Stimulated activated effector memory CD8-positive, alpha-beta T cell treated with anti-CD3 and anti-CD28 coated beads, Interleukin-12 subunit alpha, Interleukin-12 subunit beta, amount 100 ng/mL, for 72 hours (primary cell): ENCODE results near the gene TNFRSF6B.

ENCODE experiments used
- ATAC-seq: fragments of 150-1000 bp; cut with Tn5 transposase; 2 replicates; pipeline ENCODE4 v1.10.0; 2021
- DNase-seq, 2 donors: peaks; one replicate each; pipeline ENCODE4 v3.0.0; 2021 to 2022; ENCODE audit warnings: low spot score in 2 of 2
- H3K27ac Mint-ChIP-seq: one replicate; pipeline ENCODE4 v1.8.0; 2022; ENCODE audit warnings: mild to moderate bottlenecking, mixed read lengths
- H3K36me3 Mint-ChIP-seq: one replicate; pipeline ENCODE4 v1.8.0; 2022; ENCODE audit warnings: mild to moderate bottlenecking, mixed read lengths
- H3K4me1 Mint-ChIP-seq: one replicate; pipeline ENCODE4 v1.8.0; 2022; ENCODE audit warnings: mixed read lengths
- H3K4me3 Mint-ChIP-seq: one replicate; pipeline ENCODE4 v1.8.0; 2022; ENCODE audit warnings: mild to moderate bottlenecking, mixed read lengths
- H3K9me3 Mint-ChIP-seq: one replicate; pipeline ENCODE4 v1.8.0; 2022; ENCODE audit warnings: mixed read lengths

TNFRSF6B gene

DNA sequence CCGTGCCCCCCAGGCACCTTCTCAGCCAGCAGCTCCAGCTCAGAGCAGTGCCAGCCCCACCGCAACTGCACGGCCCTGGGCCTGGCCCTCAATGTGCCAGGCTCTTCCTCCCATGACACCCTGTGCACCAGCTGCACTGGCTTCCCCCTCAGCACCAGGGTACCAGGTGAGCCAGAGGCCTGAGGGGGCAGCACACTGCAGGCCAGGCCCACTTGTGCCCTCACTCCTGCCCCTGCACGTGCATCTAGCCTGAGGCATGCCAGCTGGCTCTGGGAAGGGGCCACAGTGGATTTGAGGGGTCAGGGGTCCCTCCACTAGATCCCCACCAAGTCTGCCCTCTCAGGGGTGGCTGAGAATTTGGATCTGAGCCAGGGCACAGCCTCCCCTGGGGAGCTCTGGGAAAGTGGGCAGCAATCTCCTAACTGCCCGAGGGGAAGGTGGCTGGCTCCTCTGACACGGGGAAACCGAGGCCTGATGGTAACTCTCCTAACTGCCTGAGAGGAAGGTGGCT lies 960 bp downstream of the TNFRSF6B start:
- DNase-seq (peak in 1 of 2 donors; percentile 54), ATAC-seq (no peak)
- H3K4me1 Mint-ChIP-seq, result peaks cover 37% of the 10 kb centered on the region
- peaks cover 59% of the 10 kb centered on the region for H3K36me3 Mint-ChIP-seq
- peak overlapping the region; percentile 67 for H3K27ac Mint-ChIP-seq
- no peaks in the 10 kb centered on the region for H3K9me3 Mint-ChIP-seq
- H3K4me3 Mint-ChIP-seq, result peak overlapping the region; percentile 35

DNA sequence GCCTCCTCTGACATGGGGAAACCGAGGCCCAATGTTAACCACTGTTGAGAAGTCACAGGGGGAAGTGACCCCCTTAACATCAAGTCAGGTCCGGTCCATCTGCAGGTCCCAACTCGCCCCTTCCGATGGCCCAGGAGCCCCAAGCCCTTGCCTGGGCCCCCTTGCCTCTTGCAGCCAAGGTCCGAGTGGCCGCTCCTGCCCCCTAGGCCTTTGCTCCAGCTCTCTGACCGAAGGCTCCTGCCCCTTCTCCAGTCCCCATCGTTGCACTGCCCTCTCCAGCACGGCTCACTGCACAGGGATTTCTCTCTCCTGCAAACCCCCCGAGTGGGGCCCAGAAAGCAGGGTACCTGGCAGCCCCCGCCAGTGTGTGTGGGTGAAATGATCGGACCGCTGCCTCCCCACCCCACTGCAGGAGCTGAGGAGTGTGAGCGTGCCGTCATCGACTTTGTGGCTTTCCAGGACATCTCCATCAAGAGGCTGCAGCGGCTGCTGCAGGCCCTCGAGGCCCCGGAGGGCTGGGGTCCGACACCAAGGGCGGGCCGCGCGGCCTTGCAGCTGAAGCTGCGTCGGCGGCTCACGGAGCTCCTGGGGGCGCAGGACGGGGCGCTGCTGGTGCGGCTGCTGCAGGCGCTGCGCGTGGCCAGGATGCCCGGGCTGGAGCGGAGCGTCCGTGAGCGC lies 1.6 kb downstream of the TNFRSF6B start:
- H3K4me1 Mint-ChIP-seq, result peaks cover 43% of the 10 kb centered on the region
- H3K27ac Mint-ChIP-seq, result peak overlapping the region; percentile 67
- H3K4me3 Mint-ChIP-seq, result peak overlapping the region; percentile 35
- ATAC-seq (no peak), DNase-seq (peak in 1 of 2 donors; percentile 51)
- H3K9me3 Mint-ChIP-seq, result no peaks in the 10 kb centered on the region
- peaks cover 59% of the 10 kb centered on the region for H3K36me3 Mint-ChIP-seq

DNA sequence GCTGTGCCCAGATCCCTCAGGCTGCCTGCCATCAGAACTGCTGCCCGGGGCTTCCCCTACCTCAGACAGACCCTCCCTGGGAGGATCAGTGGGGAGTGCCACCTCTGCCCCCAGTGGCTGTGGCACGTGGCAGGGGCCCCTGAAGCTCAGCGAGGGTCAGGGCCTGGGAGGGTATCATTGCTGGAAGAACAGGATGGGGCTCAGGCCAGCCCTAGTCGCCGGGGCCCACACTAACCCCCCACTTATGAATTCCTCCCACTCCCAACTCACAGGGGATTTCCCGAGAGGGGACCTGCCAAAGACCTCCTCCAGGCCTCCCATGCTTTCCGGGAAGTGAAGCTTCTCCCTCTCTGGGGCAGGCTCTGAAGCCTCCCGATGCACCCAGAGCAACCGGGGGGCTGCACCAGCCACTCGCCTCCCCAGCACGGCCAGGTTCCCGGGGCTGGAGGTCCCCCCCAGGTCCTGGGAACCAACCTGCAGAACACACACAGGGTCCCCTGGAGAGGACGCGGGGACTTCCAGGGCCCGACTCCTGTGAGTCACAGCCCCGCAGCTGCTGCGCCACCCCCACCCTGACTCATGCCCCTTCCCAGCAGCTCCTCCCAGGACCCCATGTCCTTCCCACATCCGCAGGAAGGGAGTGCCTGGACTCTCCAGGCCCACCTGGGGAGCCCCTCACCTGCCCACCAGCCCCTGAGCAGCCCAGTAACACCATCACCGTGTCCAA lies 2.5 kb downstream of the TNFRSF6B start:
- peaks cover 41% of the 10 kb centered on the region for H3K4me1 Mint-ChIP-seq
- H3K9me3 Mint-ChIP-seq, result no peaks in the 10 kb centered on the region
- peak overlapping the region; percentile 53 for H3K4me3 Mint-ChIP-seq
- peaks cover 51% of the 10 kb centered on the region for H3K36me3 Mint-ChIP-seq
- ATAC-seq (peak; percentile 78), DNase-seq (peak in 1 of 2 donors; percentile 80)
- peak overlapping the region; percentile 78 for H3K27ac Mint-ChIP-seq

DNA sequence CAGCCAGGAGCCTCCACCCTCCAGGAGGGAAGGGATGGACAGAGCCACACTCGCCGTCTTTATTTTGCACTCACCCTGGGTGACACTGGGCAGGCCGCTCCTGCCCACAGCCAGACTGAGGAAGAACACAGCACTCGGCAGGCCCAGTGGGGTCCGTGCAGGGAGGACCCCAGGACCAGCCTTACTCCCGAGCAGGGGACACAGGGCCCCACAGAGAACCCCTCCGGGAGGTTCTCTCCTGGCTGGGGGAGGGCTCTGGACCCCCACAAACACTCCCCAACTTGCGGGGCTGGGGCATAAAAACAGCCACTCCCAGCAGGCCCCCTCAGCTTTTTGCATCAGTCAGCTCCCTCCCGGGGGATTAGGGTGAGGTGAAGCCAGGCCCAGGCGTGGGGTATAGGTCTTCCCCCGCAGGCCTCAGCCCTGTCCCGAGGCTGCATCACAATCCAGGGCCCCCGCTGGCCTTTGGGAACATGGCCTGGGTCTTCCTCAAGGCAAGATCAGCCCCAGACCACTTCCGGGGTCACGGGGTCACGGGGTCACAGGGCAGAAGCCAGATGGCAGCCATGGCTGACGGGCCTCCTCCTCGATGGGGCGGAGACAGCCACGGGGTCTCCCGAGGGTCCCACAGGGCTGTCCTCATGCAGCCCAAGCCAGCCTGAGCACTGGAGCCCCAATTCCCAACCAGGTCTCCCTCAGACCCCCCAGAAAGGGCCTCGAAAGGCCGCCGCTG lies 3.2 kb downstream of the TNFRSF6B start:
- DNase-seq (peak in 1 of 2 donors; percentile 51), ATAC-seq (no peak)
- Mint-ChIP-seq H3K4me3 (peak overlapping the region; percentile 53), H3K4me1 (peaks cover 39% of the 10 kb centered on the region), H3K36me3 (peaks cover 50% of the 10 kb centered on the region), H3K27ac (peak overlapping the region; percentile 78), H3K9me3 (no peaks in the 10 kb centered on the region)

DNA sequence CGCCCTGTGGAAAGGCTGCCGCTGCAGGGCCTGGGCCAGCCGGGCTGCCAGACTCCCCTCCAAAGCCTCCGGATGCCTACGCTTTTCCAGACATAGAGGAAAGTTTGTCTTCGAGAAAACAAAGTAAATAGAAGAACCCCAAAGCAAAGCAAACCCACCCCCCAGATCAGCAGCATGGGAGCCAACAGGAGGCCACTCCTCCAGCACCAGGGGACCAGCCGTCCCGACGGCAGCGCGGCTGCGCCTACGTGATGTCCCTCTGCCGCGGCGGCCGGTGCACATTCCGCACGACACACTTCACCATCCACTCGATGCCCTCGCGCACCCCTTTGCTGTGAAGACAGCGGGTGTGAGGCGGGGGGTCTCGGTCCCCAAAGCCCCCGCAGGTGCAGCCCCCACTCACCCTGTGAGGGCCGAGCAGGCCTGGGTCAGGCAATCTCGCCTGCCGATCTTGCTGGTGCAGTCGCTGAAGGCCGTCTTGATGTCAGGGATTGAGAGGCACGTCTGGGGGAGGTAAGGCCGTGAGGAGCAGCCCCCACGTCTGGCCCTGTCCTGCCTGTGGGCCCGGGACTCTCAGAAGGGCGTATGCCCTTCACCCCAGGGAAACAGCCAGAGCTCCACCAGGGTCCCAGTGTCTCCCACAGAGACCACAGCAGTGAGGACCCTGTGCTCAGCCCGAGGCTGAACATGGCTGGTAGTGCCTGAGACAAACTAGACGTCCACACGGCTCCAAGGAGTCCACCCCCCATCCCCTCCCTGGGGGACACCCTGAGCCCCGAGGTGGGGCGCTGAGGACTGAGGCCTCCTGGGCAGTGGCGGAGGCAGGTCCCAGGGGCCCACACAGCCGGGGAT lies 4.0 kb downstream of the TNFRSF6B start:
- Mint-ChIP-seq H3K9me3 (no peaks in the 10 kb centered on the region), H3K27ac (peak overlapping the region; percentile 78), H3K4me3 (no peak overlapping the region), H3K36me3 (peaks cover 50% of the 10 kb centered on the region), H3K4me1 (peaks cover 46% of the 10 kb centered on the region)
- no peak for ATAC-seq
- DNase-seq, result no peak

DNA sequence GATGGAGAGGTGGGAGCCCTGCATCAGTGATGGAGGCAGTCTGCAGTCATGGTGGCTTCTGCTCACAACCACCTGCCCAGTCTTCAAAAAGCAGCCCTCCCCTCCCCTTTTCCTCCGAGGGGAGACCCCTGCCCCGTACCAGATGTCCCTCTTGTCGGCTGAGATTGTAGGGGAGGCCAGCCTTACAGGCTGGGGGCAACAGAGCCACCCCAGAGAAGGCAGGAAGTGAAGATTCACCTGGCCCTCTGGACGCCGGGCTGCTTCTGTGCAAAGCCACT lies 4.5 kb downstream of the TNFRSF6B start:
- peak overlapping the region; percentile 78 for H3K27ac Mint-ChIP-seq
- H3K9me3 Mint-ChIP-seq, result no peaks in the 10 kb centered on the region
- no peak for ATAC-seq
- H3K4me1 Mint-ChIP-seq, result peaks cover 48% of the 10 kb centered on the region
- peaks cover 51% of the 10 kb centered on the region for H3K36me3 Mint-ChIP-seq
- H3K4me3 Mint-ChIP-seq, result no peak overlapping the region
- DNase-seq, result no peak

DNA sequence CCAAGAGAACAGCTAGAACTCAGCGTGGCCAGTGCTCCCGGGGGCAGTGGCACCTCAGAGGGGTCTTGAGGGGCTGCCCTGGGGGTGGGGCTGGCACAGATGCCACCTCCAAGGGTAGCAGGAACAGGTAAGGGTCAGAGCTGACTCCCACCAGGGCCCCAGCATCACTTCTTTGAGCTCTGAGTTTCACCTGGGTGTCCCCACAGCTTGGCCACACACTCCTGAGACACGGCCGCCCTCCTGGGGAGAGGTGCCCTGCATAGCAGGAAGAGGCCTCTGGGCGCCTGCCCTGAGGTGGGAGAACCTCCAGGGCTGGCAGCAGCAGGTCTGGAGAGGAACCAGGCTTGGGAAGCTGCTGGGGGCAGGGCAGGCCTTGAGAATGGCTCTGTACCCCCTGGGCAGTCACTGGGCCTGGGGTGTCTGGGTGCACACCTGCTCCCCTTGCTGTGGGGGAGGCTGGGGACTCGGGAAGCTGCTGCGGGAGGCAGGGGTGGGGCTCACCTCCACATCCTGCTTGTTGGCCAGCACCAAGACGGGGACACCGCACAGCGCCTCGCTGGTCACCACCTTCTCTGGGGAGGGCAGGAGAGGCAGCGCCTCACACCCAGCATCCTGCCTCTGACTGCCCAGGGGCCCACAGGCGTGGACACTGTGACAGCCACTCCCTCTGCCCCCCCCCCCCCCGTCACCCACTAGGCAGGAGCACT lies 5.0 kb downstream of the TNFRSF6B start:
- no peak overlapping the region for H3K4me3 Mint-ChIP-seq
- peaks cover 48% of the 10 kb centered on the region for H3K4me1 Mint-ChIP-seq
- H3K36me3 Mint-ChIP-seq, result peaks cover 51% of the 10 kb centered on the region
- H3K27ac Mint-ChIP-seq, result peak overlapping the region; percentile 78
- ATAC-seq (no peak), DNase-seq (no peak)
- H3K9me3 Mint-ChIP-seq, result no peaks in the 10 kb centered on the region

DNA sequence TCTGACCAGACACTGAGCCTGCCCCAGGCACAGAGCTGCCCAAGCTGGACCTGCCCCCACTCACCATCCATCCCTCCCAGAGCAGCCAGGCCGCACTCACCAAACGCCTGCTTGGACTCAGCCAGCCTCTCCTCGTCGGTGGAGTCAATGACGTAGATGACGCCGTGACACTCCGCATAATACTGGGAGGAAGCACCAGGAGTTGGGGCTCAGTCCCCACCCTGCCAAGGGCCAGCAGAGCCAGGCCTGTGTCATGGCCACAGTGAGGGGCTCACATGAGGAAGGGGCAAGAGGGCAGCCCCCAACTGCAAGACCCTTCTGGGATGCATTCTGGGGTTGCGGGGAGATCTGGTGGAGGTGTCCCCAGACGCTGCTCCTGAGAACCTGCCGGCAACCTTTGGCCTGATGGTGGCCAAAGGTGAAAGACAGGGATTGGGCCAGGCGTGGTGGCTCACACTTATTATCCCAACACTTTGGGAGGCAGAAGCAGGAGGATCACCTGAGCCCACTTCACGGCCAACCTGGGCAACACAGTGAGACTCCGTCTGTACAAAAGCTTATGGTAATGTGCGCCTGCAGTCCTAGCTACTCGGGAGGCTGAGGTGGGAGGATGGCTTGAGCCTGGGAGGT lies 5.7 kb downstream of the TNFRSF6B start:
- ATAC-seq (no peak), DNase-seq (no peak)
- Mint-ChIP-seq H3K27ac (peak overlapping the region; percentile 71), H3K4me3 (no peak overlapping the region), H3K9me3 (no peaks in the 10 kb centered on the region), H3K4me1 (peaks cover 48% of the 10 kb centered on the region), H3K36me3 (peaks cover 53% of the 10 kb centered on the region)

DNA sequence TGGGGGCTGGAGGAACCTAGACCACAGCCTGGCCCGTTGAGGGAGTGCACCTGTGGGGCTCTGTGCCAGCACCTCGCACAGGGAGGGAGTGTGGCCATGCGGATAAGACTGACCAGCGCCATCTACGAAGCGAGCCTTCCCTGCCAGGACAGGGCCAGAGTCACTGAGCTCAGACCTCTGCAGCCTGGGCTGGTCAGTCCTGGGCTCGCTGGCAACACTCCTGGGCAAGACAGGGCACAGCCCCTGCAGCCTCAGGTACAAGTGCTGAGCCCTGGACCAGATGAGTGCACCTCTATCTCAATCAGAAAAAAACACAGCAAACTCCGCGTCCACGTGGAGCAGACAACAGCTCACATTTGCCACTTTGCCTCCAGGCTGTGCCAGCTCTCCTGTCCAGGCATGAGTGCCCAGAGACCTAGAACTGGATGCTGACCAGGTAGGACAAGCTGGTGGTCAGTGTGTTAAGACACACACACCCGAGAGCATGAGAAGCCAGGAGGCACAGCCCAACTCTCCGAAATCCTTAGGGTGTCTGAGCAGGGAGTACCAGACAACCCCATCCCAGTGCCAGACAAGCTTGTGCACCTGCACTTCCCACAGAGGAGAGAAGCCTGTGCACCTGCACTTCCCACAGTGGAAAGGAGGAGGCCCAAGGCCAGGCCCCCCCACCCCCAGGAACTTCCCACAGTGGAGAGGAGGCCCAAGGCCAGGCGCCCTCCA lies 6.5 kb downstream of the TNFRSF6B start:
- Mint-ChIP-seq H3K36me3 (peaks cover 47% of the 10 kb centered on the region), H3K27ac (peak overlapping the region; percentile 71), H3K9me3 (no peaks in the 10 kb centered on the region), H3K4me1 (peaks cover 43% of the 10 kb centered on the region), H3K4me3 (no peak overlapping the region)
- no peak for ATAC-seq
- DNase-seq, result no peak

DNA sequence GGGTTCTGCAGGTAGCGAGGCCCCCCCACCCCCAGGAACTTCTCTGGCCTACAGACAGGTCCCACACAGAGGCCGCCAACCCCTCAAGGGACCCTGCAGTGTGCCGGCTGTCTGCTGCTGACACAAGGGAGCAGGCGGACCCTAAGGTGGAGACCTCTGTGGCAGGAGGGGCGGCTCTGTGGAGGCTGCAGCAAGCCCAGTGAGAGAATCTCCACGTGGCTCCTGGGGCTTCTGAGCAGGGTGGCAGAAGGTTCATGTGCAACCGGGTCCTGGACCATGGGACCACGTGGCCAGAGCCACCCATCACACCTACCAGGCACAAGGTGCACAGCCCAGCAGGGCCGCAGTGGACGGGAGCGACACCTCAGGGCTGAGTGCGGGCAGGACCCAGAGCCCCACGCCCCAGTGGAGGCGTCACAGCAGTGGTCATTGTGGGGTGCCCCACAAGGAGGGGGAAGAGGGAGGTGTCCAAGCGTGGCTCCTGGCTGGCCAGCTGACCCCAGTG lies 7.1 kb downstream of the TNFRSF6B start:
- peaks cover 45% of the 10 kb centered on the region for H3K4me1 Mint-ChIP-seq
- DNase-seq (no peak), ATAC-seq (no peak)
- no peak overlapping the region for H3K4me3 Mint-ChIP-seq
- H3K9me3 Mint-ChIP-seq, result no peaks in the 10 kb centered on the region
- peaks cover 45% of the 10 kb centered on the region for H3K36me3 Mint-ChIP-seq
- no peak overlapping the region for H3K27ac Mint-ChIP-seq

DNA sequence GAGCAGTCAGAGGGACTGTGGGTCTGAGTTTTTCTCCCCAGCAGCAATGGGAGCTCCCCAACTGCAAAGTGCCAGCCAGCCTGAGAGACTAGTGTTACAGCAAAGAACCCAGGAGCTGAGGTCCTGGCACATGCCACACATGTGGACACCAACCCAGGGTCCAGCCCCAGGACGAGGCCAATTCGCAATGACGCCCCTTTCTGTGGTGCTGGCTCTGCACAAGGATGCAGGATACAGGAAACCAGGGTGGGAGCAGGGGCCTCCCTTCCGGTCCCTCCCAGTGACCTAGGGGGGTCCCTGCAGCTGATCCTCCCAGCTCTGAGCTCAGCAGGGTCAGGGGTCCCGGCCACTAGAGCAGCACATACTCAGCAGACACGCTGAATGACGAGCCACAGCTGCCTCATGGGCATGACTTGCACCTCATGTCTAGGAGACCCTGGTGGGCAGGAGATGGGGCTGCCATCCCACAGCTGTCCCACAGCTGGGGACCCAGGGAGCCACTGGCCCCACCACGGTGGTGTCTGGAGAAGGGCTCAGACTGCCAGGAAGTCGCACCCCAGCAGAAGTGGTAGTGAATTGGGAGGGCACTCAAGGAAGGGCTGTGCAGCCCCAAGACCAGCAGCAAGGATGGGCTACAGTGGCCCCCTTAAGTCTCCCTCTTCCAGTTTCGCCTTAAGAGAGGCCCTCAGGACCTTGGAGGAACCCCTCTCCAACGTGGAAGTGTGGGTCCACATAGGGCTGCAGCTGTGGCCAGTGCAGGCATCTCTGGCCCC lies 7.7 kb downstream of the TNFRSF6B start:
- no peak overlapping the region for H3K4me3 Mint-ChIP-seq

DNA sequence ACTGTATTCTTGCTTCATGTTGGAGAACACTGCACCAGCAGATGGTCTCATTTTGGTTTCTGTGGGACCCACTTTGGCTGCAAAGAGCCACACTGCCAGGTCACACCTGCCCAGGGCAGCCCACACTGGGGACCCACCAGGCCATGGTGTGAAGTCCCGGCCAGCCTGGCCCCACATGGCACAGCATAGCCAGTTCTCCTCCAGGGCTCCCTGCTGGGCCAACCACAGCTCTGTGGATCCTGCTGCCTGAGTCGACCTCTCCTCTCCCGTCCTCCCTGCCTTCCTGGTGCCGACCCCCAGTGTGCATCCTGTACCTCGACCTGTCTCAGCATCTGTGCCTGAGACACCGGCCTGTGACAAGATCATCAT lies 8.3 kb downstream of the TNFRSF6B start:
- Mint-ChIP-seq H3K27ac (peak overlapping the region; percentile 54), H3K36me3 (peaks cover 57% of the 10 kb centered on the region), H3K4me3 (no peak overlapping the region), H3K9me3 (no peaks in the 10 kb centered on the region), H3K4me1 (peaks cover 43% of the 10 kb centered on the region)
- DNase-seq, result no peak
- ATAC-seq, result no peak

More for the DNA sequence above, 7.7 kb downstream of the TNFRSF6B start:
- H3K4me1 Mint-ChIP-seq, result peaks cover 46% of the 10 kb centered on the region
- peak overlapping the region; percentile 58 for H3K27ac Mint-ChIP-seq
- no peaks in the 10 kb centered on the region for H3K9me3 Mint-ChIP-seq
- ATAC-seq (no peak), DNase-seq (no peak)
- peaks cover 51% of the 10 kb centered on the region for H3K36me3 Mint-ChIP-seq
